Stimulated activated CD8-positive, alpha-beta memory T cell treated with anti-CD3 and anti-CD28 coated beads, Interleukin-15, amount 100 ng/mL, for 48 hours (primary cell): Measurements from ENCODE around the gene CERKL.
A peak's percentile ranks its signal among the peaks of the same experiment; 100 is the strongest.

ENCODE experiments used
- DNase-seq, 2 donors: peaks; one replicate each; pipeline ENCODE4 v3.0.0-alpha.2; 2020; ENCODE audit warnings: low read depth in 2 of 2

CERKL gene

GRCh38 chr2:181628590-181629585 is 28.0 kb downstream of the CERKL start:
- DNase-seq, result no peak

- DNase-seq, result no peak
Observed at GRCh38 chr2:181627545-181627944, 29.4 kb downstream of the CERKL start.

GRCh38 chr2:181626671-181627070 is 30.2 kb downstream of the CERKL start:
- DNase-seq, result no peak

GRCh38 chr2:181623159-181623558 is 33.7 kb downstream of the CERKL start:
- DNase-seq, result no peak

- DNase-seq, result no peak
Observed at GRCh38 chr2:181621779-181622490, 35.0 kb downstream of the CERKL start.

- DNase-seq, result no peak
Observed at GRCh38 chr2:181619516-181619915, 37.4 kb downstream of the CERKL start.

GRCh38 chr2:181616715-181617114 is 40.2 kb downstream of the CERKL start:
- no peak for DNase-seq

GRCh38 chr2:181614874-181615638 is 41.8 kb downstream of the CERKL start:
- no peak for DNase-seq

- no peak for DNase-seq
Observed at GRCh38 chr2:181613241-181613640, 43.7 kb downstream of the CERKL start.

GRCh38 chr2:181607629-181608590 is 49.0 kb downstream of the CERKL start:
- DNase-seq, result no peak

- DNase-seq, result no peak
Observed at GRCh38 chr2:181605889-181606837, 50.7 kb downstream of the CERKL start.

- DNase-seq, result no peak
Observed at GRCh38 chr2:181602017-181602416, 54.9 kb downstream of the CERKL start.

- no peak for DNase-seq
Observed at GRCh38 chr2:181596556-181596955, 60.3 kb downstream of the CERKL start.

- no peak for DNase-seq
Observed at GRCh38 chr2:181594322-181594721, 62.6 kb downstream of the CERKL start.

- no peak for DNase-seq
Observed at GRCh38 chr2:181589779-181590178, 67.1 kb downstream of the CERKL start.

GRCh38 chr2:181588546-181588945 is 68.4 kb downstream of the CERKL start:
- no peak for DNase-seq

GRCh38 chr2:181586569-181587081 is 70.3 kb downstream of the CERKL start:
- peak in 1 of 2 donors; percentile 2 for DNase-seq

- DNase-seq, result no peak
Observed at GRCh38 chr2:181585732-181586131, 71.2 kb downstream of the CERKL start.

GRCh38 chr2:181581534-181581933 is 75.4 kb downstream of the CERKL start:
- no peak for DNase-seq
